Hepatocyte (in vitro differentiated cells): ENCODE measurements around the gene KMT2E.

Source experiments
- EZH2 ChIP-seq: fragments of 200-600 bp; sonication (generic); IDR thresholded peaks from 2 replicates; pipeline ENCODE4 v1.6.1; 2016; ENCODE audit warnings: antibody characterized with exemption, mild to moderate bottlenecking, borderline replicate concordance
- TF ChIP-seq, protein P1 (sequence below): fragments of 200-600 bp; sonication (generic); IDR thresholded peaks from 2 replicates; pipeline ENCODE4 v1.5.1; 2016; ENCODE audit warnings: antibody characterized with exemption, mild to moderate bottlenecking; ENCODE audit not compliant: poor library complexity

- TF ChIP-seq, protein P1, sequence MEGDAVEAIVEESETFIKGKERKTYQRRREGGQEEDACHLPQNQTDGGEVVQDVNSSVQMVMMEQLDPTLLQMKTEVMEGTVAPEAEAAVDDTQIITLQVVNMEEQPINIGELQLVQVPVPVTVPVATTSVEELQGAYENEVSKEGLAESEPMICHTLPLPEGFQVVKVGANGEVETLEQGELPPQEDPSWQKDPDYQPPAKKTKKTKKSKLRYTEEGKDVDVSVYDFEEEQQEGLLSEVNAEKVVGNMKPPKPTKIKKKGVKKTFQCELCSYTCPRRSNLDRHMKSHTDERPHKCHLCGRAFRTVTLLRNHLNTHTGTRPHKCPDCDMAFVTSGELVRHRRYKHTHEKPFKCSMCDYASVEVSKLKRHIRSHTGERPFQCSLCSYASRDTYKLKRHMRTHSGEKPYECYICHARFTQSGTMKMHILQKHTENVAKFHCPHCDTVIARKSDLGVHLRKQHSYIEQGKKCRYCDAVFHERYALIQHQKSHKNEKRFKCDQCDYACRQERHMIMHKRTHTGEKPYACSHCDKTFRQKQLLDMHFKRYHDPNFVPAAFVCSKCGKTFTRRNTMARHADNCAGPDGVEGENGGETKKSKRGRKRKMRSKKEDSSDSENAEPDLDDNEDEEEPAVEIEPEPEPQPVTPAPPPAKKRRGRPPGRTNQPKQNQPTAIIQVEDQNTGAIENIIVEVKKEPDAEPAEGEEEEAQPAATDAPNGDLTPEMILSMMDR, result no peak
- TF ChIP-seq EZH2, result no peak
Measured at GRCh38 chr7:105021352-105021751, 7.3 kb downstream of the KMT2E start.
